ENCODE results near the gene LMAN2L.
A peak's percentile ranks its signal among the peaks of the same experiment; 100 is the strongest.

LMAN2L gene

GRCh38 chr2:96760036-96760985 lies 20.4 kb upstream of the LMAN2L start, which contains the start of gene CNNM4:
Gene CNNM4, plus strand, starts transcription at chr2:96760902. Its CDS starts 98 bp downstream, at chr2:96761000.
- peak; percentile 95 for DNase-seq

GRCh38 chr2:96759548-96759947 lies 19.7 kb upstream of the LMAN2L start:
- DNase-seq, result no peak

- DNase-seq, result no peak
Observed at GRCh38 chr2:96758987-96759386, 19.1 kb upstream of the LMAN2L start.

- DNase-seq, result no peak
Observed at GRCh38 chr2:96757477-96757860, 17.6 kb upstream of the LMAN2L start.

GRCh38 chr2:96756788-96757476 lies 17.1 kb upstream of the LMAN2L start:
- no peak for DNase-seq

- DNase-seq, result no peak
Observed at GRCh38 chr2:96754317-96754716, 14.5 kb upstream of the LMAN2L start.

- no peak for DNase-seq
Observed at GRCh38 chr2:96753661-96754282, 13.9 kb upstream of the LMAN2L start.

- no peak for DNase-seq
Observed at GRCh38 chr2:96751800-96752199, 11.9 kb upstream of the LMAN2L start.

GRCh38 chr2:96747061-96747617 lies 7.3 kb upstream of the LMAN2L start:
- no peak for DNase-seq

- DNase-seq, result no peak
Observed at GRCh38 chr2:96739076-96739632, 710 bp downstream of the LMAN2L start.

GRCh38 chr2:96737831-96738230 lies 2.0 kb downstream of the LMAN2L start:
- no peak for DNase-seq

- DNase-seq, result no peak
Observed at GRCh38 chr2:96737251-96737650, 2.6 kb downstream of the LMAN2L start.

GRCh38 chr2:96734880-96735583 lies 4.8 kb downstream of the LMAN2L start:
- no peak for DNase-seq

- DNase-seq, result no peak
Observed at GRCh38 chr2:96733931-96734330, 5.9 kb downstream of the LMAN2L start.

GRCh38 chr2:96730212-96730611 lies 9.7 kb downstream of the LMAN2L start:
- DNase-seq, result no peak

- no peak for DNase-seq
Observed at GRCh38 chr2:96729748-96730147, 10.1 kb downstream of the LMAN2L start.

GRCh38 chr2:96727431-96727830 lies 12.4 kb downstream of the LMAN2L start:
- DNase-seq, result no peak

GRCh38 chr2:96726131-96726530 lies 13.7 kb downstream of the LMAN2L start:
- no peak for DNase-seq

- no peak for DNase-seq
Observed at GRCh38 chr2:96716388-96716787, 23.5 kb downstream of the LMAN2L start.

- DNase-seq, result no peak
Observed at GRCh38 chr2:96715658-96716057, 24.2 kb downstream of the LMAN2L start.

GRCh38 chr2:96710985-96711384 lies 28.9 kb downstream of the LMAN2L start:
- DNase-seq, result no peak
